ENCODE measurements around the gene BEAN1. TPM values are rescaled to one million over a fixed set of nuclear protein-coding genes. Genes with fewer than 3 reads are reported as not detected.

The BEAN1 gene
- total RNA-seq, 1 donor from 2014 or later: 1.2 TPM

GRCh38 chr16:66414891-66415290 is 12.2 kb upstream of the BEAN1 start:
- Mint-ChIP-seq H3K4me1 (ENCODE audit: low read depth, unreplicated experiment) (peaks cover 11% of the 10 kb centered on the region), H3K27me3 (ENCODE audit: low read depth, unreplicated experiment) (peaks cover under 1% of the 10 kb centered on the region), H3K36me3 (ENCODE audit: low read depth, unreplicated experiment) (no peaks in the 10 kb centered on the region), H3K4me3 (ENCODE audit: unreplicated experiment) (no peak overlapping the region), H3K27ac (ENCODE audit: unreplicated experiment) (no peak overlapping the region), H3K9me3 (ENCODE audit: unreplicated experiment) (peaks cover 19% of the 10 kb centered on the region)
- DNase-seq (ENCODE audit: low read depth) (no peak), FAIRE-seq (no peak)
- TF ChIP-seq CTCF (IDR thresholded peaks at IDR 0.05; ENCODE audit: insufficient read depth, low read depth, low read length) (no peak), EZH2 (IDR thresholded peaks at IDR 0.05; ENCODE audit: insufficient read depth, low read length) (no peak)
- H3K27ac ChIP-seq (ENCODE audit: low read depth, low read length): no peak overlapping the region
- peaks cover 3% of the 10 kb centered on the region for H3K9me3 ChIP-seq (ENCODE audit: insufficient read depth, low read depth, low read length)
- no peaks in the 10 kb centered on the region for H3K4me1 ChIP-seq (ENCODE audit: insufficient read depth, low read length)
- H3K4me2 ChIP-seq (ENCODE audit: low read length): no peak overlapping the region
- no peak overlapping the region for H3K9ac ChIP-seq (ENCODE audit: low read length)
- H3K36me3 ChIP-seq (ENCODE audit: insufficient read depth, low read length): no peaks in the 10 kb centered on the region
- H2AFZ ChIP-seq (ENCODE audit: low read depth, low read length): no peak overlapping the region
- H3K4me3 ChIP-seq (ENCODE audit: insufficient read depth, low read depth, low read length): no peak overlapping the region
- no peaks in the 10 kb centered on the region for H3K27me3 ChIP-seq (ENCODE audit: insufficient read depth, low read length)
- no peaks in the 10 kb centered on the region for H3K79me2 ChIP-seq (ENCODE audit: insufficient read depth, low read length)
- no peaks in the 10 kb centered on the region for H4K20me1 ChIP-seq (ENCODE audit: insufficient read depth, low read length)

GRCh38 chr16:66416136-66416535 is 11.0 kb upstream of the BEAN1 start:
- FAIRE-seq: no peak
- Histone ChIP-seq H3K27me3 (ENCODE audit: insufficient read depth, low read length) (no peaks in the 10 kb centered on the region), H3K79me2 (ENCODE audit: insufficient read depth, low read length) (no peaks in the 10 kb centered on the region), H2AFZ (ENCODE audit: low read depth, low read length) (no peak overlapping the region), H3K36me3 (ENCODE audit: insufficient read depth, low read length) (no peaks in the 10 kb centered on the region), H3K27ac (ENCODE audit: low read depth, low read length) (no peak overlapping the region), H3K9ac (ENCODE audit: low read length) (no peak overlapping the region), H3K9me3 (ENCODE audit: insufficient read depth, low read depth, low read length) (peaks cover 3% of the 10 kb centered on the region), H3K4me3 (ENCODE audit: insufficient read depth, low read depth, low read length) (no peak overlapping the region), H4K20me1 (ENCODE audit: insufficient read depth, low read length) (no peaks in the 10 kb centered on the region), H3K4me2 (ENCODE audit: low read length) (no peak overlapping the region), H3K4me1 (ENCODE audit: insufficient read depth, low read length) (no peaks in the 10 kb centered on the region)
- TF ChIP-seq EZH2 (IDR thresholded peaks at IDR 0.05; ENCODE audit: insufficient read depth, low read length) (no peak), CTCF (IDR thresholded peaks at IDR 0.05; ENCODE audit: insufficient read depth, low read depth, low read length) (no peak)
- no peak overlapping the region for H3K4me3 Mint-ChIP-seq (ENCODE audit: unreplicated experiment)
- H3K9me3 Mint-ChIP-seq (ENCODE audit: unreplicated experiment): peaks cover 19% of the 10 kb centered on the region
- no peak overlapping the region for H3K27ac Mint-ChIP-seq (ENCODE audit: unreplicated experiment)
- peaks cover 7% of the 10 kb centered on the region for H3K27me3 Mint-ChIP-seq (ENCODE audit: low read depth, unreplicated experiment)
- H3K36me3 Mint-ChIP-seq (ENCODE audit: low read depth, unreplicated experiment): no peaks in the 10 kb centered on the region
- no peak for DNase-seq (ENCODE audit: low read depth)
- H3K4me1 Mint-ChIP-seq (ENCODE audit: low read depth, unreplicated experiment): peaks cover 11% of the 10 kb centered on the region

- Histone ChIP-seq H3K27me3 (ENCODE audit: insufficient read depth, low read length) (no peaks in the 10 kb centered on the region), H3K27ac (ENCODE audit: low read depth, low read length) (no peak overlapping the region), H3K4me3 (ENCODE audit: insufficient read depth, low read depth, low read length) (no peak overlapping the region), H3K9me3 (ENCODE audit: insufficient read depth, low read depth, low read length) (peaks cover 3% of the 10 kb centered on the region), H3K4me1 (ENCODE audit: insufficient read depth, low read length) (no peaks in the 10 kb centered on the region), H2AFZ (ENCODE audit: low read depth, low read length) (no peak overlapping the region), H3K4me2 (ENCODE audit: low read length) (peak overlapping the region; percentile 19), H3K79me2 (ENCODE audit: insufficient read depth, low read length) (no peaks in the 10 kb centered on the region), H3K36me3 (ENCODE audit: insufficient read depth, low read length) (no peaks in the 10 kb centered on the region), H3K9ac (ENCODE audit: low read length) (no peak overlapping the region), H4K20me1 (ENCODE audit: insufficient read depth, low read length) (no peaks in the 10 kb centered on the region)
- peaks cover 11% of the 10 kb centered on the region for H3K4me1 Mint-ChIP-seq (ENCODE audit: low read depth, unreplicated experiment)
- no peak for DNase-seq (ENCODE audit: low read depth)
- H3K27me3 Mint-ChIP-seq (ENCODE audit: low read depth, unreplicated experiment): peaks cover 11% of the 10 kb centered on the region
- H3K27ac Mint-ChIP-seq (ENCODE audit: unreplicated experiment): no peak overlapping the region
- H3K4me3 Mint-ChIP-seq (ENCODE audit: unreplicated experiment): no peak overlapping the region
- FAIRE-seq: peak; percentile 65
- H3K36me3 Mint-ChIP-seq (ENCODE audit: low read depth, unreplicated experiment): no peaks in the 10 kb centered on the region
- TF ChIP-seq EZH2 (IDR thresholded peaks at IDR 0.05; ENCODE audit: insufficient read depth, low read length) (no peak), CTCF (IDR thresholded peaks at IDR 0.05; ENCODE audit: insufficient read depth, low read depth, low read length) (no peak)
- peaks cover 19% of the 10 kb centered on the region for H3K9me3 Mint-ChIP-seq (ENCODE audit: unreplicated experiment)
Observed at GRCh38 chr16:66416939-66417700, 10.0 kb upstream of the BEAN1 start.

Data from astrocyte (in vitro differentiated cells and primary cell).